Upper lobe of left lung (tissue), 4 donors: ENCODE results near the gene SLC25A25.
A peak's percentile ranks its signal among the peaks of the same experiment; 100 is the strongest.

Experiments used
- CTCF ChIP-seq, 6 experiments: fragments of 450-650 bp in 4 of 6; fragments of 200-600 bp in 2 of 6; sonication (generic) in 2 of 6; IDR thresholded peaks; one replicate each; pipeline ENCODE4 v1.5.1; 2016 to 2019; ENCODE audit warnings: antibody characterized with exemption in 6 of 6
- EP300 ChIP-seq, 4 donors: sonication (generic); formaldehyde crosslinking; IDR thresholded peaks; one replicate each; pipeline ENCODE4 v1.5.1; 2017; ENCODE audit warnings: antibody characterized with exemption in 4 of 4, control low read depth in 2 of 4
- POLR2A ChIP-seq, 4 donors: fragments of 450-650 bp; IDR thresholded peaks; one replicate each; pipeline ENCODE4 v1.5.1; 2016 to 2017; ENCODE audit warnings: antibody characterized with exemption in 4 of 4, mild to moderate bottlenecking in 2 of 4
- POLR2AphosphoS5 ChIP-seq, 2 donors: sonication (generic); formaldehyde crosslinking; IDR thresholded peaks; one replicate each; pipeline ENCODE4 v1.5.1; 2017; ENCODE audit warnings: antibody characterized with exemption in 2 of 2

DNA sequence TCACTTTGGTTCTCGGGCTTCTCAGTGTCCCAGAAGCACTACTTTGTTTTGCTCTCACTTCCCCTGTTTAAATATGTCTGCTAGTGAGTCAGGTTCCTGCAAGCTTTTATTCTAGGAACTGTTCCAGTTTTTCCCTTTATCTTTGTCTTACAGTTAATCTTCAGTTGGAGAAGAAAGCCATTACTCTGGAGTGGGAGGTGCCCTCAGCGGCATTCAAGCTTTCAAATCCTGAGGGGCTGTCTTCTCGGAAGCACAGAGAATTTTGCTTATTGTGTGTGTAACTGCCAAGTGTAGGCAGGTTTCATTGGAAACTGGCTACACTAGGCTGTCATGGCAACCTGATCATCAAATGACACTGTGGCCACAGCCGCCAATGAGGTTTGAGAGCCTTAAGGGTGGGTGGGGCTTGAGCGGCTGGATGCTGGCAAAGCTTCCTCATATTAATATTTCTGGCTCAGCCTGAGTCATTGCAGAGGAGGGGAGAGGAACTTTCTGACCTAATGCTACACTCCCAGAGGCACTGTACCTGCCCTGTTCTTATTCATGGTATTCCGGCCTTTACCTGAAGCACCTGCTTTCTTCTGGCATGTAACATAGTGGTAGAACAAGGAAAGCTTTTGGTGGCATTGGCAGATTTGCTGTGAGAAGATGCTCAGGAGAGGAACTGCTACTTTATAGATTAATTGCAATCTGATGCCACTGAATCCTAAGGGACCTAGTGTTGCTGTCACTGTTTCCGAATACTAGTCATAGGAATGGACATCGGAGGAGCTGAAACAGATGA lies 26.3 kb downstream of the SLC25A25 start:
- no peak for TF ChIP-seq CTCF (IDR thresholded peaks at IDR 0.05)
- TF ChIP-seq EP300 (IDR thresholded peaks at IDR 0.05), result peak in 3 of 4 donors; percentile 43 to 84 (median 72)
- TF ChIP-seq POLR2A (IDR thresholded peaks at IDR 0.05), result peak in 3 of 4 donors; percentile 33 to 68 (median 62)
- TF ChIP-seq POLR2AphosphoS5 (IDR thresholded peaks at IDR 0.05), result peak; percentile 72 to 90
